Psoas muscle (tissue), 8 donors: ENCODE measurements around the gene ZNF574. TPM values are rescaled to one million over a fixed set of nuclear protein-coding genes. Genes with fewer than 3 reads are reported as not detected.

Experiments used
- ATAC-seq, 4 donors: fragments of 200-7000 bp; cut with Tn5 transposase; one replicate each; pipeline ENCODE4 v1.9.1; 2020; ENCODE audit warnings: moderate library complexity in 3 of 4, mild to moderate bottlenecking in 2 of 4
- DNase-seq, 2 donors: peaks; one replicate each; pipeline ENCODE4 v3.0.0-alpha.2; 2020
- H3K27ac ChIP-seq: fragments of 200-600 bp; one replicate; pipeline ENCODE4 v1.8.0; 2022
- H3K27me3 ChIP-seq, 3 donors: fragments of 200-600 bp in 1 of 3; one replicate each; pipeline versions ENCODE4 v1.6.1 to v1.8.0; 2013 to 2022; ENCODE audit warnings: low read length in 2 of 3, mild to moderate bottlenecking in 2 of 3, moderate library complexity in 1 of 3; ENCODE audit not compliant: insufficient read depth in 3 of 3
- H3K36me3 ChIP-seq, 2 donors: fragments of 200-600 bp in 1 of 2; one replicate each; pipeline versions ENCODE4 v1.6.1 to v1.8.0; 2013 to 2022; ENCODE audit warnings: low read depth in 1 of 2, mild to moderate bottlenecking in 1 of 2, moderate library complexity in 1 of 2; ENCODE audit not compliant: insufficient read depth in 1 of 2
- H3K4me1 ChIP-seq: fragments of 200-600 bp; one replicate; pipeline ENCODE4 v1.8.0; 2022
- H3K4me3 ChIP-seq: fragments of 200-600 bp; one replicate; pipeline ENCODE4 v1.8.0; 2022; ENCODE audit warnings: mild to moderate bottlenecking
- H3K9me3 ChIP-seq: fragments of 200-600 bp; one replicate; pipeline ENCODE4 v1.8.0; 2022
- CTCF ChIP-seq: fragments of 200-600 bp; IDR thresholded peaks from one replicate; pipeline ENCODE4 v1.8.0; 2022; ENCODE audit warnings: antibody characterized with exemption
- WGBS, 3 donors: extraction: QIAGEN DNeasy Blood & Tissue Kit; methylation state at CpG; one replicate each; pipeline versions ENCODE4 v1.1.6 to v1.1.7; 2013; 5-methylcytosine and 5-hydroxymethylcytosine counted together
- intact Hi-C, 2 donors: fragments of 100-400 bp; cut with DNase I; formaldehyde crosslinking; loops; one replicate each; pipeline versions ENCODE4 v1.11.0 to v1.14.2; 2022
- polyA plus RNA-seq, 3 donors: library from polyadenylated mRNA; stranded (reverse); fragments of 200-250 nt; gene quantifications; one replicate each; pipeline ENCODE4 v1.2.3, GENCODE V29; 2013
- total RNA-seq, 4 donors: library from RNA; stranded (reverse); fragmentation: NEBNext Ultra II Directional in 2 of 4; extraction: Animal tissue kit (Norgen Biotek cat#: 25700) in 2 of 4; gene quantifications; one replicate each; pipeline versions ENCODE4 v1.2.1 to v1.2.4, GENCODE V29; 2021 to 2023
- donor health status: healthy with polysubstance abuse.
- donor health status: DM: no; HTN: no; CAD: no; lungs with moderate emphysema.
- donor health status: Bipolar disorder and iron deficiency.
- donor health status: healthy.
- donor health status: DM: yes; HTN: yes; CAD: no.
- donor health status: DM: no; HTN: no; CAD: no.
- donor health status: DM: no; HTN: no; CAD: no.
- donor health status: DM: yes; HTN: yes; CAD: no.

Gene ZNF574
- total and polyA plus RNA-seq, 7 donors: 6.4 to 11.2 (median 8.7) TPM

DNA sequence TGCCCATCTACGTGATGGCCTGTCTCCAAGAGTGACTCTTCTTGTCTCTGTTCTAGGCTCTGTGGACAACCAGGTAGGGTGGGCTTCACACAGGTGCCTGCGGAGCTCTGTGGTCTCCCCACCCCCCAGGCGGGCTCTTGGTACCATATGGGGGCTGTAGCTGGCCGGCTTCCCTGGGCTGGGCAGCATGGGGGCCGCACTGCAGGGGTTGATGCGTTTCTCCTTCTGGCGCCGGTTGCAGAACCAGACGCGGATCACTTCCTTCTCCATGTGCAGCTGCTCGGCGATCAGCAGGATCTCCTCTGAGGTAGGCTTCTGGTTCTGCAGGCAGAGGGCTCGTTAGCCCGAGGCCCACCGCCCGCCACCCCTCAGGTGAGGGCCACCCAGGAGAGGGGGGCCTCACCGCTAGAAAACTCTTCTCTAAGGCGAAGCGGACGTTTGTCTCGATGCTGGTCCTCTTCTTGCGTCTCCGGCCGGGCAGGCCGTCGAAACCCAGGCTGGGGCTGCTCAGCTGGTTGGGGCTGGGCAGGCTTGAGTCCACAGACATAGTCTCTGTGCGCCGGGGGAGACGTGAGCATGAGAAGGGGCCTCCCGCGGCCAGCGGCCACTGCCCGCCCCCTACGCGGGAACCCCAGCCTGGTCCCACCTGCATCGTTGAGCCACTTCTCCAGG is 19.3 kb downstream of the ZNF574 start:
- Histone ChIP-seq H3K36me3 (no peaks in the 10 kb centered on the region), H3K4me1 (no peaks in the 10 kb centered on the region), H3K4me3 (no peak overlapping the region), H3K27me3 (peaks cover 0 to 16% (median 0%) of the 10 kb centered on the region in 3 donors), H3K9me3 (no peaks in the 10 kb centered on the region), H3K27ac (no peak overlapping the region)
- WGBS, 3 donors: 76 to 79% (median 76%) methylated on average over 36 of the region's 36 CpGs
- DNase-seq (peak in 1 of 2 donors; percentile 24), ATAC-seq (no peak)
- no peak for TF ChIP-seq CTCF
- intact Hi-C loops: no loop called here

- no peaks in the 10 kb centered on the region for H3K36me3 ChIP-seq
- DNase-seq (no peak), ATAC-seq (no peak)
- peaks cover 0 to 16% (median 0%) of the 10 kb centered on the region in 3 donors for H3K27me3 ChIP-seq
- H3K4me3 ChIP-seq: no peak overlapping the region
- H3K27ac ChIP-seq: no peak overlapping the region
- intact Hi-C loops: no loop called here
- TF ChIP-seq CTCF: no peak
- H3K9me3 ChIP-seq: no peaks in the 10 kb centered on the region
- no peaks in the 10 kb centered on the region for H3K4me1 ChIP-seq
- WGBS, 3 donors: 12 to 15% (median 14%) methylated on average over 13 to 28 of the region's 28 CpGs
These were observed 19.9 kb downstream of the ZNF574 start for GRCh38 chr19:42095814-42096230.

GRCh38 chr19:42096255-42096837 is 20.4 kb downstream of the ZNF574 start:
- Histone ChIP-seq H3K36me3 (no peaks in the 10 kb centered on the region), H3K27ac (no peak overlapping the region), H3K4me1 (no peaks in the 10 kb centered on the region), H3K27me3 (peaks cover 0 to 16% (median 0%) of the 10 kb centered on the region in 3 donors), H3K9me3 (no peaks in the 10 kb centered on the region), H3K4me3 (no peak overlapping the region)
- intact Hi-C loops: no loop called here
- ATAC-seq: no peak
- no peak for TF ChIP-seq CTCF
- no peak for DNase-seq
- 21 to 36% (median 26%) methylated on average over 11 to 15 of the region's 15 CpGs for WGBS, 3 donors

DNA sequence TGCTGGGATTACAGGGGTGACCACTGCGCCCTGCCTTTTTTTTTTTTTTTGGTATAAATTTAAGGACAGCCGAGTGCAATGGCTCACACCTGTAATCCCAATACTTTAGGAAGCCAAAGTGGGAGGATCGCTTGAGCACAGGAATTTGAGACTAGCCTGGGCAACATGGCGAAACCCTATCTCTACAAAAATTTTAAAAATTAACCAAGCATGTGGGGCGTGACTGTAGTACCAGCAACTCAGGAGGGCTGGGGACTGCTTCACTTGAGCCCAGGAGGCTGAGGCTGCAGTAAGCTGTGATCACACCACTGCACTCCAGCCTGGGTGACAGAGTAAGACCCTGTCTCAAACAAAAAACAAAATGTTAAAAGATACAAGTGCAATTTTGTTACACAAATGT is 21.5 kb downstream of the ZNF574 start:
- ATAC-seq: no peak
- TF ChIP-seq CTCF: no peak
- no peaks in the 10 kb centered on the region for H3K4me1 ChIP-seq
- H3K27me3 ChIP-seq: peaks cover 0 to 16% (median 0%) of the 10 kb centered on the region in 3 donors
- H3K27ac ChIP-seq: no peak overlapping the region
- intact Hi-C loops: no loop called here
- no peaks in the 10 kb centered on the region for H3K9me3 ChIP-seq
- DNase-seq: no peak
- WGBS, 3 donors: 60 to 70% (median 64%) methylated on average over 5 of the region's 5 CpGs
- no peak overlapping the region for H3K4me3 ChIP-seq
- H3K36me3 ChIP-seq: no peaks in the 10 kb centered on the region
